Measurements from ENCODE around the gene VPS37D. TPM values are rescaled to one million over a fixed set of nuclear protein-coding genes. Genes with fewer than 3 reads are reported as not detected.

The VPS37D gene
- total RNA-seq, 1 experiment from 2014 or later, result 0.85 TPM

DNA sequence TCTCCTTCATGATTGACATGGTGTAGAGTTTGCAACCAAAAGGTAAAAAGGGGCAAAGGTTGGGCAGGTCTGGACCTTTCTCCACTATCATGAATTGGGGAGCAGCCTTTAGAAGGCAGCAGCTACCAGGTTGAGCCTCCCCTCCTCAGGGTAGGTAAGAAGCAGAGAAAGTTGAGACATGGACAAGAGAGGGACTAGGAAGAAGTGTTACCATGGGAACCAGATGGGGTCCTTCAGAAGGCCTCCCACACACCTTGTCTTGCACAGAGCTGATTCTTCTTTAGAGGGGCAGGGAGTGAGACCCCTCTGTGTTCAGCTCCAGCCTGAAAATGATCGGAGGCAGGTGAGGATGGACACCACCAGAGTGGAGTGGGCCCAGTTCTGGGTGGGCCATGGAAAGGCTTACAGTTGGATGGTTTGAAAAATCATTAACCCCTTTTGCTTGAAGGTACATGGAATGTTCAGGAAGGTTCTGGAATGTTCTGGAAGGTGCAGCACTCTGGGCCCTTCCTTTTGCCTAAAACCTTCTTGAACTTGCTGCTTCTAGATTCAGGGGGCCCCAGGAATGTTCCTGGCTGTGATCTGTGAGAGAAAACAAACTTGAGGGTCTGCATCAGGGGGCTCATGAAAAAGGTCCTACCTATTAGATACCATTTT is 7.0 kb downstream of the VPS37D start:
- TF ChIP-seq, protein P1, sequence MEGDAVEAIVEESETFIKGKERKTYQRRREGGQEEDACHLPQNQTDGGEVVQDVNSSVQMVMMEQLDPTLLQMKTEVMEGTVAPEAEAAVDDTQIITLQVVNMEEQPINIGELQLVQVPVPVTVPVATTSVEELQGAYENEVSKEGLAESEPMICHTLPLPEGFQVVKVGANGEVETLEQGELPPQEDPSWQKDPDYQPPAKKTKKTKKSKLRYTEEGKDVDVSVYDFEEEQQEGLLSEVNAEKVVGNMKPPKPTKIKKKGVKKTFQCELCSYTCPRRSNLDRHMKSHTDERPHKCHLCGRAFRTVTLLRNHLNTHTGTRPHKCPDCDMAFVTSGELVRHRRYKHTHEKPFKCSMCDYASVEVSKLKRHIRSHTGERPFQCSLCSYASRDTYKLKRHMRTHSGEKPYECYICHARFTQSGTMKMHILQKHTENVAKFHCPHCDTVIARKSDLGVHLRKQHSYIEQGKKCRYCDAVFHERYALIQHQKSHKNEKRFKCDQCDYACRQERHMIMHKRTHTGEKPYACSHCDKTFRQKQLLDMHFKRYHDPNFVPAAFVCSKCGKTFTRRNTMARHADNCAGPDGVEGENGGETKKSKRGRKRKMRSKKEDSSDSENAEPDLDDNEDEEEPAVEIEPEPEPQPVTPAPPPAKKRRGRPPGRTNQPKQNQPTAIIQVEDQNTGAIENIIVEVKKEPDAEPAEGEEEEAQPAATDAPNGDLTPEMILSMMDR (conservative IDR thresholded peaks at IDR 0.05), result no peak
- no peak for DNase-seq
- no peak overlapping the region for H2BK12ac ChIP-seq (ENCODE audit: insufficient read length, low read depth, low read length)
- no peak overlapping the region for H3K23ac ChIP-seq (ENCODE audit: insufficient read length, low read depth, low read length)
- H4K20me1 ChIP-seq (ENCODE audit: control insufficient read depth, insufficient read depth, insufficient read length), result no peaks in the 10 kb centered on the region
- Mint-ChIP-seq H3K27ac (no peak overlapping the region), H3K36me3 (ENCODE audit: insufficient read depth in 1 of 3, low read depth in 3 of 3) (peaks cover 13 to 23% (median 17%) of the 10 kb centered on the region in 3 experiments), H3K4me3 (no peak overlapping the region), H3K9me3 (no peaks in the 10 kb centered on the region), H3K27me3 (ENCODE audit: low read depth) (peaks cover 1% of the 10 kb centered on the region; the same call in 1 of the 2 replicates), H3K4me1 (peaks cover 0 to 16% of the 10 kb centered on the region in 2 experiments; a peak in 2 of 4 replicates)
- no peaks in the 10 kb centered on the region for H3K9me3 ChIP-seq (ENCODE audit: control insufficient read depth, low read depth, low read length)
- no peak overlapping the region for H2BK5ac ChIP-seq (ENCODE audit: insufficient read length, low read length)
- no peak overlapping the region for H2AK5ac ChIP-seq (ENCODE audit: insufficient read length, low read length)
- no peak overlapping the region for H2AFZ ChIP-seq (ENCODE audit: low read length)
- no peaks in the 10 kb centered on the region for H3K79me2 ChIP-seq (ENCODE audit: insufficient read depth, low read length)
- H3T11ph ChIP-seq (ENCODE audit: low read length), result no peak overlapping the region
- H3K14ac ChIP-seq (ENCODE audit: insufficient read depth, low read length), result no peak overlapping the region
- H3K9ac ChIP-seq (ENCODE audit: extremely low read depth, insufficient read length, low read length), result no peak overlapping the region
- no peaks in the 10 kb centered on the region for H3K4me1 ChIP-seq (ENCODE audit: insufficient read depth, low read length)
- no peaks in the 10 kb centered on the region for H3K79me1 ChIP-seq (ENCODE audit: insufficient read depth, low read depth, low read length, poor library complexity, severe bottlenecking)
- no peak overlapping the region for H2BK120ac ChIP-seq (ENCODE audit: low read depth, low read length, poor library complexity, severe bottlenecking)
- no peak overlapping the region for H3K18ac ChIP-seq (ENCODE audit: insufficient read length, low read depth, low read length)
- WGBS (ENCODE audit: extremely low coverage, insufficient read length, low lambda C conversion rate), result no CpG with 5 or more reads among the region's 1 CpG
- no peak overlapping the region for H3K4ac ChIP-seq (ENCODE audit: low read depth, low read length)
- no peak overlapping the region for H3K56ac ChIP-seq (ENCODE audit: insufficient read length, low read depth, low read length)
- no peak overlapping the region for H4K91ac ChIP-seq (ENCODE audit: insufficient read length, low read depth, low read length)
- no peak overlapping the region for H4K5ac ChIP-seq (ENCODE audit: insufficient read length, low read depth, low read length)
- H3K23me2 ChIP-seq (ENCODE audit: insufficient read length, low read depth, low read length, poor library complexity, severe bottlenecking), result no peaks in the 10 kb centered on the region
- H2BK15ac ChIP-seq (ENCODE audit: low read depth, low read length), result no peak overlapping the region
- H3K4me2 ChIP-seq (ENCODE audit: insufficient read depth, insufficient read length, low read length), result no peak overlapping the region
- no peak overlapping the region for H2BK20ac ChIP-seq (ENCODE audit: low read depth, low read length, poor library complexity, severe bottlenecking)
- no peaks in the 10 kb centered on the region for H3K27me3 ChIP-seq (ENCODE audit: insufficient read depth, low read length)
- H3K27ac ChIP-seq (ENCODE audit: insufficient read length, low read depth, low read length), result no peak overlapping the region
- no peak overlapping the region for H4K8ac ChIP-seq (replicated peaks; ENCODE audit: insufficient read length, low read depth, low read length)

Data from H9 (cell line).